HG03432 (cell line): ENCODE data around the gene IRF2BP2.

Source experiments
- ATAC-seq: cut with Tn5 transposase; IDR thresholded peaks from one replicate; pipeline ENCODE4 v1.9.1; 2021; ENCODE audit warnings: mild to moderate bottlenecking, moderate library complexity; ENCODE audit not compliant: unreplicated experiment

The IRF2BP2 gene

GRCh38 chr1:234559902-234560676, 49.9 kb downstream of the IRF2BP2 start:
- no peak for ATAC-seq

GRCh38 chr1:234559152-234559901, 50.7 kb downstream of the IRF2BP2 start:
- no peak for ATAC-seq

DNA sequence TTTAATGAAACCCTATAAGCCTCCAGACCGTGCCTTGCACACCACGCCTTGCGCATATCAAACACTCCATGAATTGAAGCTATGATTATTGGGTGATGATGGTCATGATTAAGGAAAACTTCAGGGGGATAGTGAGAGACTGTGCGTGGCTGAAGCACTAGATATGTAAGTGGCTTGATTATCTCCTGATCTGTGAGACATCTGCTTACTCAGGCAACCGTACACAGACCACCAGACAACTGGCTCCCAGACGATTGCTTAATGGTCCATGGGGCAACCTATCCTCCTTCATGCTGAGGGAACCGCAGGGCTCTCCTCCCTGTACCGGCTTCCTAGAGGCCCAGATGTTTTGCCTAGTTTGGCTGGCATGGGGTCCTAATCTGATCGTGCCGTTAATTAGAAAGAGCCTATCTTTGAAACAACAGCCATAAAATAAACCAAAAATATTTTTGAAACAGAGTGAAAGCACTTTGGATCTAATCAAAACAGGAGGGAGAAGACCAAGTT, 51.6 kb downstream of the IRF2BP2 start:
- no peak for ATAC-seq

DNA sequence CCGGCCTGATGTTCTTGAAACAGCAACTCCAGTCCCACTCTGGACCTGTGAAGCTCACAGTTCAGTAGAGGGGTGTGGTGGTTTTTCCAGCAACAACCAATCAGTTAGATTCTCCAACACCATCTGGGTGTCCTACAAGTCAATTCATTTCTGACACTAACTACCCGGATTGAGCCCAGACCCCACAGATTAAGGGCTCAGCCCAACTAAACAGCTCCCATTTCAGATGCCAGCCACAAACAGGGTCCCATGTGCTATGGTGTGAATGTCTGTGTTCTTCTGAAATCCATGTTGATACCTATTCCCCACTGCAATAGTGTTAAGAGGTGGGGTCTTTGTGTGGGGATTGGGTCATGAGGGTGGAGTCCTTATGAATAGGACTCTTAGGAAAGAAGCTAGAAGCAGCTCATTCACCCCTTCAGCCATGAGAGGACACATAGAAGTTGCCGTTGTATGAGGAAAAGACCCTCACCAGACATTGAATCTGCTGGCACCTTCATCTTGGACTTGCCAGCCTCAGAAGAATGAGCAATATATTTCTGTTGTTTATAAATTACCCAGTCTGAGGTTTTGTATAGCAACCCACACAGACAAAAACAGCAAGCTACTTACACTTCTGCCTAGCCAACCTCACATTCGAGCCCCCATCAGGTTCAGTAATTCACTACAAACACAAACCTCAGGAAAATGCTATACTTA, 53.6 kb downstream of the IRF2BP2 start:
- no peak for ATAC-seq

GRCh38 chr1:234555390-234556024, 54.5 kb downstream of the IRF2BP2 start:
- ATAC-seq = no peak

DNA sequence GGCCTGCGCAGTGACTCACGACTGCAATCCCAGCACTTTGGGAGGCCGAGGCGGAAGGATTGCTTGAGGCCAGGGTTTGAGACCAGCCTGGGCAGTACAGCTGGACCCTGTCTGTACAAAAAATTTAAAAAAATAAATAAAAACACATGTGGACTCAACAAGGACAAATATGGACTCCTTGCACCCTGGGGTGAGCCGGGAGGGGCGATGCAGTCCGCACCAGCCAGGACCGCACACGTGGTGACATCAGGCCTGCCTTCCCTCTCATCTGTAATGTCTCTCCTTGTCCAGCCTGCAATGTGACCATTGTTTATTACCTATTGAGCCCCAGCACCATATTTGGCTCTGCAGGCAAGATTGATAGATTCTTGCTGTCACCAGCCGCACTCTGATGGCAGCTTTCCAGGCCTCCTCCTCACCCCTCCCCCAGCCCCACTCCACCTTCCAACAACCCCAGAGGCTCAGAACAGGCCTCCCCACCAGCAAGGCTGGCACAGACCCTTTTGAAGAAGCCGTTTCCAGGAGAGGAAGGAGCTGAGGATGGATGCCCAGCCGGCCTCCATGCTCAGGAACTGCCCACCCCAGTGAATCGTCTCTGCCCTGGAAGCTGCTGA, 55.2 kb downstream of the IRF2BP2 start:
- no peak for ATAC-seq
